Measurements from ENCODE around the gene FAM221A.

DNA sequence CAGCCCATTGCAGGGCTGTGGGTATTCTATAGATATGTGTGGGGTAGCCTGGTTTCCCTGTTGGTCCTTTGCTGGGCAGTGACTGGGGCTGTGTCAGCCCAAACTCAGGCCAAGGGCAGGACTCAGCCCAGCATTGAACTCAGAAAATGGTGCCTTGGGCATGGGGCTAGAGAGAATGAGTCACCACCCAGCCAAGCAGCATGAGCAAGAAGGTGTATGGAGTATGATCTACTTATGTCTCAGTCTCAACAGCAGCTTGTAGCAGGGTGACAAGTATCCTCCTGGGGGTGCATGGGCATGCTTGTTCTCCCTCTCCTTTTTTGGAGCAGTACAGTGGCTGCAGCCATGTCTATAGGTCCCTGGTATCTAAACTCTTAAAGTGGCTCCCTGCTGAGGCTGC lies 62.1 kb downstream of the FAM221A start:
- TF ChIP-seq EP300 (IDR thresholded peaks at IDR 0.05) (no peak), POLR2A (IDR thresholded peaks at IDR 0.05) (no peak)

Data from ovary (tissue), 1 donor.